Kidney (tissue), 14 donors: ENCODE data around the gene GRIN1. TPM values are rescaled to one million over a fixed set of nuclear protein-coding genes. Genes with fewer than 3 reads are reported as not detected.

Source experiments
- DNase-seq, 5 donors: peaks; one replicate each; pipeline ENCODE4 v3.0.0-alpha.2; 2013 to 2020
- FAIRE-seq: peaks from 2 replicates; lab custom pipeline; 2012; peaks lifted over from hg19 to GRCh38; lab: Jason Lieb, UNC
- H3K27ac ChIP-seq, 2 donors: one replicate each; pipeline ENCODE4 v1.7.0; 2013; ENCODE audit warnings: low read depth in 2 of 2, low read length in 2 of 2, inconsistent platforms in 1 of 2
- H3K27me3 ChIP-seq: one replicate; pipeline ENCODE4 v1.7.1; 2013; ENCODE audit warnings: low read length, inconsistent platforms; ENCODE audit not compliant: control insufficient read depth, insufficient read depth
- H3K36me3 ChIP-seq, 3 donors: one replicate each; pipeline versions ENCODE4 v1.7.0 to v1.7.1; 2013; ENCODE audit warnings: low read length in 3 of 3, control low read depth in 1 of 3, inconsistent platforms in 1 of 3; ENCODE audit not compliant: insufficient read depth in 3 of 3, control insufficient read depth in 2 of 3
- H3K4me1 ChIP-seq, 3 donors: one replicate each; pipeline versions ENCODE4 v1.7.0 to v1.7.1; 2013; ENCODE audit warnings: low read length in 3 of 3, inconsistent platforms in 1 of 3, low read depth in 1 of 3; ENCODE audit not compliant: control insufficient read depth in 2 of 3, insufficient read depth in 2 of 3
- H3K4me3 ChIP-seq, 3 donors: one replicate each; pipeline versions ENCODE4 v1.7.0 to v1.8.1; 2013; ENCODE audit warnings: low read length in 3 of 3, control low read depth in 1 of 3, inconsistent platforms in 1 of 3
- H3K9ac ChIP-seq, 3 donors: one replicate each; pipeline versions ENCODE4 v1.7.0 to v1.7.1; 2013; ENCODE audit warnings: low read length in 3 of 3, control low read depth in 1 of 3, inconsistent platforms in 1 of 3
- H3K9me3 ChIP-seq, 3 donors: one replicate each; pipeline versions ENCODE4 v1.7.0 to v1.7.1; 2013; ENCODE audit warnings: low read length in 3 of 3, control low read depth in 1 of 3, inconsistent platforms in 1 of 3; ENCODE audit not compliant: control insufficient read depth in 2 of 3, insufficient read depth in 1 of 3
- intact Hi-C: fragments of 100-400 bp; cut with DNase I; formaldehyde crosslinking; loops from one replicate; pipeline ENCODE4 v1.11.1; 2022
- polyA plus RNA-seq: library from polyadenylated mRNA; stranded (reverse); fragments of 350-450 nt; fragmentation: Illumina TruSeq; extraction: RNeasy Lipid Tissue Mini Kit (QIAGEN cat#74804); gene quantifications from one replicate; pipeline ENCODE4 v1.2.3, GENCODE V29; 2014; ENCODE audit warnings: low read depth, low replicate concordance; ENCODE audit not compliant: insufficient read depth
- total RNA-seq: library from RNA; stranded (reverse); fragmentation: NEBNext Ultra II Directional; extraction: Animal tissue kit (Norgen Biotek cat#: 25700); gene quantifications from one replicate; pipeline ENCODE4 v1.2.1, GENCODE V29; 2021
- TF ChIP-seq, protein P1 (sequence below): IDR thresholded peaks from 3 replicates; pipeline ENCODE4 v1.5.1; 2012; ENCODE audit warnings: mild to moderate bottlenecking, moderate library complexity, borderline replicate concordance; ENCODE audit not compliant: insufficient read depth; ENCODE audit errors: extremely low read depth
- donor health status: control.
- donor health status: control.
- donor health status: control.
- donor health status: control.
- donor health status: control.
- donor health status: DM: yes; HTN: yes; CAD: no.
- donor health status: Normal renal cell carcinoma (clear cell type).

Gene GRIN1
- total and polyA plus RNA-seq, 2 donors from 2014 or later: 0.47 TPM; not detected in 1

DNA sequence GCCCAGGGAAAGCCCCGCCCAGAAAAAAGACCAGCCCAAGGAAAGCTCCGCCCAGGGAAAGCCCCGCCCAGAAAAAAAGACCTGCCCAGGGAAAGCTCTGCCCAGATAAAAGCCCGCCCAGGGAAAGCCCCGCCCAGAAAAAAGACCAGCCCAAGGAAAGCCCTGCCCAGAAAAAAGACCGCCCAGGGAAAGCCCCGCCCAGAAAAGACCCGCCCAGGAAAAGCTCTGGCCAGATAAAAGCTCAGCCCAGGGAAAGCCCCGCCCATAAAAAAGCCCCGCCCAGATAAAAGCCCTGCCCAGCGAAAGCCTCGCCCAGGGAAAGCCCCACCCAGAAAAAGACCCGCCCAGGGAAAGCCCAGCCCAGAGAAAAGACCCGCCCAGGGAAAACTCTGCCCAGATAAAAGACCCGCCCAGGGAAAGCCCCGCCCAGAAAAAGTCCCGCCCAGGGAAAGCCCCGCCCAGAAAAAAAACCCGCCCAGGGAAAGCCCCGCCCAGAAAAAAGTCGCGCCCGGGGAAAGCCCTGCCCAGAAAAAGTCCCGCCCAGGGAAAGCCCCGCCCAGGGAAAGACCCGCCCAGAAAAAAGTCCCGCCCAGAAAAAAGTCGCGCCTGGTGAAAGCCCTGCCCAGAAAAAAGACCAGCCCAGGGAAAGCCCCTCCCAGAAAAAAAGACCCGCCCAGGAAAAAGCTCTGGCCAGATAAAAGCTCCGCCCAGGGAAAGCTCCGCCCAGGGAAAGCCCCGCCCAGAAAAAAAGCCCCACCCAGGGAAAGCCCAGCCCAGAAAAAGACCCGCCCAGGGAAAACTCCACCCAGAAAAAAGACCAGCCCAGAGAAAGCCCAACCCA is 11.9 kb downstream of the GRIN1 start:
- no peaks in the 10 kb centered on the region for H3K4me1 ChIP-seq
- no peak overlapping the region for H3K4me3 ChIP-seq
- no peak overlapping the region for H3K9ac ChIP-seq
- FAIRE-seq: no peak
- no peak for DNase-seq
- H3K9me3 ChIP-seq: peaks cover 0 to 6% (median 0%) of the 10 kb centered on the region in 3 donors
- H3K36me3 ChIP-seq: no peaks in the 10 kb centered on the region
- H3K27ac ChIP-seq: no peak overlapping the region
- H3K27me3 ChIP-seq: peaks cover 10% of the 10 kb centered on the region
- TF ChIP-seq, protein P1, sequence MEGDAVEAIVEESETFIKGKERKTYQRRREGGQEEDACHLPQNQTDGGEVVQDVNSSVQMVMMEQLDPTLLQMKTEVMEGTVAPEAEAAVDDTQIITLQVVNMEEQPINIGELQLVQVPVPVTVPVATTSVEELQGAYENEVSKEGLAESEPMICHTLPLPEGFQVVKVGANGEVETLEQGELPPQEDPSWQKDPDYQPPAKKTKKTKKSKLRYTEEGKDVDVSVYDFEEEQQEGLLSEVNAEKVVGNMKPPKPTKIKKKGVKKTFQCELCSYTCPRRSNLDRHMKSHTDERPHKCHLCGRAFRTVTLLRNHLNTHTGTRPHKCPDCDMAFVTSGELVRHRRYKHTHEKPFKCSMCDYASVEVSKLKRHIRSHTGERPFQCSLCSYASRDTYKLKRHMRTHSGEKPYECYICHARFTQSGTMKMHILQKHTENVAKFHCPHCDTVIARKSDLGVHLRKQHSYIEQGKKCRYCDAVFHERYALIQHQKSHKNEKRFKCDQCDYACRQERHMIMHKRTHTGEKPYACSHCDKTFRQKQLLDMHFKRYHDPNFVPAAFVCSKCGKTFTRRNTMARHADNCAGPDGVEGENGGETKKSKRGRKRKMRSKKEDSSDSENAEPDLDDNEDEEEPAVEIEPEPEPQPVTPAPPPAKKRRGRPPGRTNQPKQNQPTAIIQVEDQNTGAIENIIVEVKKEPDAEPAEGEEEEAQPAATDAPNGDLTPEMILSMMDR: no peak
- intact Hi-C loops: no loop called here

DNA sequence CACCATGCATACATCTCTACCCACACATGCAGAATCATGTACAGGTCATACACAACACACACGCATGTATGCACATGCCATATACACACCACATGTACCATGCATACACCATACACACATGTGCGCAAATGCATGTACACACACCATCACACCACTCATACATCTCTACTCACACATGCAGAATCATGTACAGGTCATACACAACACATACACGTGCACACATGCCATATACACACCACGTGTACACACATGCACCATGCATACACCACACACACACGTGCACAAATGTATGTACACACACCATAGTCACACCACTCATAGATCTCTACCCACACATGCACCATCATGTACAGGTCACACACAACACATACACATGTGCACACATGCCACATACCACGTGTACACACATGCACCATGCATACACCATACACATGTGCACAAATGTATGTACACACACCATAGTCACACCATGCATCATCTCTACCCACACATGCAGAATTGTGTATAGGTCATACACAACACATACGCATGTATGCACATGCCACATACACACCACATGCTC is 14.0 kb downstream of the GRIN1 start:
- Histone ChIP-seq H3K36me3 (no peaks in the 10 kb centered on the region), H3K9me3 (peaks cover 0 to 6% (median 0%) of the 10 kb centered on the region in 3 donors), H3K4me1 (peaks cover 0 to 2% (median 0%) of the 10 kb centered on the region in 3 donors), H3K9ac (no peak overlapping the region), H3K4me3 (no peak overlapping the region), H3K27me3 (peaks cover 11% of the 10 kb centered on the region), H3K27ac (no peak overlapping the region)
- TF ChIP-seq, protein P1: no peak
- no peak for FAIRE-seq
- intact Hi-C loops: no loop called here
- no peak for DNase-seq

DNA sequence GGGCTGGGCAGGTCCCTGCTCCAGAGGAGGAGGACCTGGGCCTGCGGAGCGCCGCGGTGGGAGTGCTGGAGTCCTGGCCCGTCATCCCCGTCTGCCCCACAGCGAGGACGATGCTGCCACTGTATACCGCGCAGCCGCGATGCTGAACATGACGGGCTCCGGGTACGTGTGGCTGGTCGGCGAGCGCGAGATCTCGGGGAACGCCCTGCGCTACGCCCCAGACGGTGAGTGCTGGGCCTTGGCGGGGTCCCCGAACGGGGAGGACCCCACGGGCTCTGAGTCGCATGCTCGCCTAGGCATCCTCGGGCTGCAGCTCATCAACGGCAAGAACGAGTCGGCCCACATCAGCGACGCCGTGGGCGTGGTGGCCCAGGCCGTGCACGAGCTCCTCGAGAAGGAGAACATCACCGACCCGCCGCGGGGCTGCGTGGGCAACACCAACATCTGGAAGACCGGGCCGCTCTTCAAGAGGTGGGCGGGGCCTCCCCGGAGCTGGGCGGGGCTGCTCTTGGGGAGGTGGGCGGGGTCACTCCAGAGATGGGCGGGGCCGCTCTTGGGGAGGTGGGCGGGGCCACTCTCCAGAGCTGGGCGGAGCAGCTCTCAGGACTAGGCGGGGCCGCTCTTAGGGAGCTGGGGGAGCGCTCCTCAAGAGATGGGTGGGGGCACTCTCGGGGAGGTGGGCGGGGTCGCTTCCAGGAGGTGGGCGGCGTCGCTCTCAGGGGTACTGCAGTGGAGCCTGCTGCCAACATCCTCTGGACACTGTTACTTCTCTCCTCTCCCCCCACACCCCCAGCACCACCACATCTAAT is 17.8 kb downstream of the GRIN1 start:
- H3K27me3 ChIP-seq: peaks cover 24% of the 10 kb centered on the region
- no peak overlapping the region for H3K4me3 ChIP-seq
- H3K9ac ChIP-seq: no peak overlapping the region
- no peak overlapping the region for H3K27ac ChIP-seq
- no peak for DNase-seq
- intact Hi-C loops: no loop called here
- TF ChIP-seq, protein P1: no peak
- peaks cover 0 to 2% (median 0%) of the 10 kb centered on the region in 3 donors for H3K4me1 ChIP-seq
- no peak for FAIRE-seq
- H3K36me3 ChIP-seq: no peaks in the 10 kb centered on the region
- H3K9me3 ChIP-seq: peaks cover 0 to 6% (median 0%) of the 10 kb centered on the region in 3 donors
